HG02759 (cell line): ENCODE data around the gene SH3PXD2A.
A peak's percentile ranks its signal among the peaks of the same experiment; 100 is the strongest.

ENCODE experiments used
- ATAC-seq: cut with Tn5 transposase; IDR thresholded peaks from one replicate; pipeline ENCODE4 v1.9.1; 2021; ENCODE audit warnings: mild to moderate bottlenecking, moderate library complexity; ENCODE audit not compliant: unreplicated experiment

SH3PXD2A gene

GRCh38 chr10:103855424-103855823, at the start of gene SH3PXD2A:
TSS of gene SH3PXD2A (minus strand) at chr10:103855576. CDS start at chr10:103855266, 310 bp downstream.
- ATAC-seq: no peak

GRCh38 chr10:103901299-103901698, 45.9 kb upstream of the SH3PXD2A start:
- ATAC-seq: no peak

- no peak for ATAC-seq
These were observed 43.9 kb upstream of the SH3PXD2A start for GRCh38 chr10:103899312-103899711.

GRCh38 chr10:103897241-103897774, 41.9 kb upstream of the SH3PXD2A start:
- ATAC-seq: no peak

GRCh38 chr10:103896225-103896624, 40.8 kb upstream of the SH3PXD2A start:
- no peak for ATAC-seq

GRCh38 chr10:103895411-103896186, 40.2 kb upstream of the SH3PXD2A start:
- ATAC-seq: no peak

GRCh38 chr10:103894441-103894864, 39.1 kb upstream of the SH3PXD2A start:
- no peak for ATAC-seq

GRCh38 chr10:103893817-103894216, 38.4 kb upstream of the SH3PXD2A start:
- no peak for ATAC-seq

- ATAC-seq: no peak
These were observed 36.8 kb upstream of the SH3PXD2A start for GRCh38 chr10:103892181-103892580.

- ATAC-seq: no peak
These were observed 35.3 kb upstream of the SH3PXD2A start for GRCh38 chr10:103890688-103891087.

GRCh38 chr10:103890194-103890658, 34.9 kb upstream of the SH3PXD2A start:
- ATAC-seq: no peak

- no peak for ATAC-seq
These were observed 33.8 kb upstream of the SH3PXD2A start for GRCh38 chr10:103889121-103889720.

GRCh38 chr10:103888113-103888841, 32.9 kb upstream of the SH3PXD2A start:
- ATAC-seq: peak; percentile 67

- ATAC-seq: no peak
These were observed 30.2 kb upstream of the SH3PXD2A start for GRCh38 chr10:103885617-103886016.

GRCh38 chr10:103884681-103885139, 29.3 kb upstream of the SH3PXD2A start:
- no peak for ATAC-seq

GRCh38 chr10:103882285-103883007, 27.1 kb upstream of the SH3PXD2A start:
- ATAC-seq: no peak

GRCh38 chr10:103881416-103882284, 26.3 kb upstream of the SH3PXD2A start:
- no peak for ATAC-seq

- ATAC-seq: no peak
These were observed 24.5 kb upstream of the SH3PXD2A start for GRCh38 chr10:103879831-103880230.

GRCh38 chr10:103879409-103879808, 24.0 kb upstream of the SH3PXD2A start:
- ATAC-seq: no peak

GRCh38 chr10:103877861-103878260, 22.5 kb upstream of the SH3PXD2A start:
- no peak for ATAC-seq
